Upper lobe of right lung (tissue), 1 donor: ENCODE results near the gene B4GALNT1. TPM values are rescaled to one million over a fixed set of nuclear protein-coding genes. Genes with fewer than 3 reads are reported as not detected.

Experiments
- ATAC-seq: fragments of 200-7000 bp; cut with Tn5 transposase; one replicate; pipeline ENCODE4 v1.9.1; 2020; ENCODE audit warnings: mild to moderate bottlenecking, moderate library complexity
- DNase-seq: peaks from one replicate; pipeline ENCODE4 v3.0.0-alpha.2; 2020
- H3K27ac ChIP-seq: fragments of 200-600 bp; one replicate; pipeline ENCODE4 v1.8.0; 2022
- H3K27me3 ChIP-seq: fragments of 200-600 bp; one replicate; pipeline ENCODE4 v1.8.0; 2022; ENCODE audit warnings: mild to moderate bottlenecking
- H3K36me3 ChIP-seq: fragments of 200-600 bp; one replicate; pipeline ENCODE4 v1.8.0; 2022
- H3K4me1 ChIP-seq: fragments of 200-600 bp; one replicate; pipeline ENCODE4 v1.8.0; 2022
- H3K4me3 ChIP-seq: fragments of 200-600 bp; one replicate; pipeline ENCODE4 v1.8.0; 2022; ENCODE audit warnings: mild to moderate bottlenecking
- H3K9me3 ChIP-seq: fragments of 200-600 bp; one replicate; pipeline ENCODE4 v1.8.0; 2022
- intact Hi-C: fragments of 100-400 bp; cut with DNase I; formaldehyde crosslinking; loops from one replicate; pipeline ENCODE4 v1.11.0; 2022
- total RNA-seq: library from RNA; stranded (reverse); fragmentation: NEBNext Ultra II Directional; extraction: Animal tissue kit (Norgen Biotek cat#: 25700); gene quantifications from one replicate; pipeline ENCODE4 v1.2.1, GENCODE V29; 2021
- TF ChIP-seq, protein P1 (sequence below): fragments of 200-600 bp; IDR thresholded peaks from one replicate; pipeline ENCODE4 v1.8.0; 2022; ENCODE audit warnings: antibody characterized with exemption
- donor health status: DM: no; HTN: yes; CAD: no; lungs with severe emphysema.

Gene B4GALNT1
- total RNA-seq, 1 donor from 2014 or later: 0.93 TPM

DNA sequence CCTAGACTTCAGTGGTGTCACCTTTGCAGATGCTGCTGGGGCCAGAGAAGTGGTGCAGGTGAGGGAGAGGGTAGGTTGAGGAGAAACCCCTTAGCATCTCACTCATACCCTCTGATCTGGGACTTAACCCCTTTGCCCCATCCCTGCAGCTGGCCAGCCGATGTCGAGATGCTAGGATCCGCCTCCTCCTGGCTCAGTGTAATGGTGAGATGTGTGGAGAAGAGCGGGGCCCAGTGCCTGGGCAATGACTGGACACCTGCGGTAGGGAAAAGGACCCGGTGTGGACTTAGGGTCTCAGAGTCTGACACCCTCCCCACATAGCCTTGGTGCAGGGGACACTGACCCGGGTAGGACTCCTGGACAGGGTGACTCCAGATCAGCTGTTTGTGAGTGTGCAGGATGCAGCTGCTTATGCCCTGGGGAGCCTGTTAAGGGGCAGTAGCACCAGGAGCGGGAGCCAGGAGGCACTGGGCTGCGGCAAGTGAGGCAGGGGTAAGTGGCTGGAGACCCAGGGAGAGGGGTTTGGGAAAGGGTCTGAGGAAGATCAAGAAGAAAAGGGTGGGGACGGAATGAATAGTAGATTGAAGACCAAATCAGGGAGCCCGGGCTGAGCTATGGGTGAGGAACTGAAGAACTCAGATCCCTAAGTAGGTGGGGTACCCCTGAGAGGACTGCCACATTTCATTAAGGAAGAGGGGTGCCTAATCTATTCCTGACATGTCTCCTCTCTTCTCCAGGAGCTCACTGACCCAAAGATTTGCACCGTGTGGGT lies 7.6 kb downstream of the B4GALNT1 start:
- peaks cover 87% of the 10 kb centered on the region for H3K27me3 ChIP-seq
- H3K9me3 ChIP-seq: no peaks in the 10 kb centered on the region
- no peak overlapping the region for H3K4me3 ChIP-seq
- no peak overlapping the region for H3K27ac ChIP-seq
- ATAC-seq (no peak), DNase-seq (no peak)
- no peaks in the 10 kb centered on the region for H3K36me3 ChIP-seq
- peaks cover 23% of the 10 kb centered on the region for H3K4me1 ChIP-seq
- TF ChIP-seq, protein P1, sequence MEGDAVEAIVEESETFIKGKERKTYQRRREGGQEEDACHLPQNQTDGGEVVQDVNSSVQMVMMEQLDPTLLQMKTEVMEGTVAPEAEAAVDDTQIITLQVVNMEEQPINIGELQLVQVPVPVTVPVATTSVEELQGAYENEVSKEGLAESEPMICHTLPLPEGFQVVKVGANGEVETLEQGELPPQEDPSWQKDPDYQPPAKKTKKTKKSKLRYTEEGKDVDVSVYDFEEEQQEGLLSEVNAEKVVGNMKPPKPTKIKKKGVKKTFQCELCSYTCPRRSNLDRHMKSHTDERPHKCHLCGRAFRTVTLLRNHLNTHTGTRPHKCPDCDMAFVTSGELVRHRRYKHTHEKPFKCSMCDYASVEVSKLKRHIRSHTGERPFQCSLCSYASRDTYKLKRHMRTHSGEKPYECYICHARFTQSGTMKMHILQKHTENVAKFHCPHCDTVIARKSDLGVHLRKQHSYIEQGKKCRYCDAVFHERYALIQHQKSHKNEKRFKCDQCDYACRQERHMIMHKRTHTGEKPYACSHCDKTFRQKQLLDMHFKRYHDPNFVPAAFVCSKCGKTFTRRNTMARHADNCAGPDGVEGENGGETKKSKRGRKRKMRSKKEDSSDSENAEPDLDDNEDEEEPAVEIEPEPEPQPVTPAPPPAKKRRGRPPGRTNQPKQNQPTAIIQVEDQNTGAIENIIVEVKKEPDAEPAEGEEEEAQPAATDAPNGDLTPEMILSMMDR: no peak
- intact Hi-C loops: no loop called here

GRCh38 chr12:57624441-57625220 lies 8.4 kb downstream of the B4GALNT1 start:
- TF ChIP-seq, protein P1: no peak
- Histone ChIP-seq H3K9me3 (no peaks in the 10 kb centered on the region), H3K4me1 (peaks cover 25% of the 10 kb centered on the region), H3K4me3 (no peak overlapping the region), H3K36me3 (no peaks in the 10 kb centered on the region), H3K27me3 (peaks cover 91% of the 10 kb centered on the region), H3K27ac (no peak overlapping the region)
- no peak for ATAC-seq
- intact Hi-C loops: loop anchor here (5.0 kb wide), 1 partner anchor 42 kb away; no protein-coding TSS in a partner anchor
- no peak for DNase-seq

DNA sequence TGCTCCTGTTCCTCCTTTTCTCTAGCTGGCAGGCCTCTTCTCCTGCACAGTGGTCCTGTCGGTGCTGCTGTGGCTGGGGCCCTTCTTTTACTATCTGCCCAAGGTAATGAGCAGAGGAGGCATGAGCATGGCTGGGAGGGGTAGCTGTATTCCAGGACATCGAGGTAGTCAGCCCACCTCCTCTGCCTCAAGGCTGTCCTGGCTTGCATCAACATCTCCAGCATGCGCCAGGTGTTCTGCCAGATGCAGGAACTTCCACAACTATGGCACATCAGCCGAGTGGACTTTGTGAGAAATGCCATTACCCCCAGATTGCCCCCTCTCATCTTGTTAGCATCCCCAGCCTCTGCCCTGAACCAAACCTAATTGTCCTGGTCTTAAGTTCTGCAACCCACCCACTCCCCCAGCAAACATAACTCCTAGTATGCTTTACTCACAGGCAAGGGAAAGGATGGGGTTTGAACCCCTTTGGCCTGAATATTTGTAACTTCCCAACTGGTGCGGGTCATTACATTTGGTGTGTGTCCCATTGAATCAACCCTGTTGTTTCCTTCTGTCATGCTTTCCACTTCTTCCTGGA lies 9.1 kb downstream of the B4GALNT1 start:
- no peak for ATAC-seq
- Histone ChIP-seq H3K4me3 (no peak overlapping the region), H3K9me3 (no peaks in the 10 kb centered on the region), H3K36me3 (no peaks in the 10 kb centered on the region), H3K27me3 (peaks cover 96% of the 10 kb centered on the region), H3K27ac (no peak overlapping the region), H3K4me1 (peaks cover 26% of the 10 kb centered on the region)
- TF ChIP-seq, protein P1: no peak
- no peak for DNase-seq
- intact Hi-C loops: loop anchor here (5.0 kb wide), 1 partner anchor 42 kb away; no protein-coding TSS in a partner anchor

GRCh38 chr12:57623385-57623784 lies 9.6 kb downstream of the B4GALNT1 start:
- Histone ChIP-seq H3K4me3 (no peak overlapping the region), H3K27ac (no peak overlapping the region), H3K36me3 (no peaks in the 10 kb centered on the region), H3K27me3 (peaks cover 93% of the 10 kb centered on the region), H3K9me3 (no peaks in the 10 kb centered on the region), H3K4me1 (peaks cover 26% of the 10 kb centered on the region)
- ATAC-seq: no peak
- DNase-seq: no peak
- intact Hi-C loops: loop anchor here (5.0 kb wide), 1 partner anchor 41 kb away; no protein-coding TSS in a partner anchor
- TF ChIP-seq, protein P1: no peak

- intact Hi-C loops: loop anchor here (5.0 kb wide), 1 partner anchor 40 kb away; no protein-coding TSS in a partner anchor
- H3K27ac ChIP-seq: no peak overlapping the region
- TF ChIP-seq, protein P1: no peak
- no peaks in the 10 kb centered on the region for H3K9me3 ChIP-seq
- ATAC-seq (no peak), DNase-seq (no peak)
- H3K36me3 ChIP-seq: no peaks in the 10 kb centered on the region
- peaks cover 22% of the 10 kb centered on the region for H3K4me1 ChIP-seq
- peaks cover 89% of the 10 kb centered on the region for H3K27me3 ChIP-seq
- no peak overlapping the region for H3K4me3 ChIP-seq
Measured at GRCh38 chr12:57622293-57623245, 10.4 kb downstream of the B4GALNT1 start.
